ENCODE measurements around the gene STX12.

Gene STX12

DNA sequence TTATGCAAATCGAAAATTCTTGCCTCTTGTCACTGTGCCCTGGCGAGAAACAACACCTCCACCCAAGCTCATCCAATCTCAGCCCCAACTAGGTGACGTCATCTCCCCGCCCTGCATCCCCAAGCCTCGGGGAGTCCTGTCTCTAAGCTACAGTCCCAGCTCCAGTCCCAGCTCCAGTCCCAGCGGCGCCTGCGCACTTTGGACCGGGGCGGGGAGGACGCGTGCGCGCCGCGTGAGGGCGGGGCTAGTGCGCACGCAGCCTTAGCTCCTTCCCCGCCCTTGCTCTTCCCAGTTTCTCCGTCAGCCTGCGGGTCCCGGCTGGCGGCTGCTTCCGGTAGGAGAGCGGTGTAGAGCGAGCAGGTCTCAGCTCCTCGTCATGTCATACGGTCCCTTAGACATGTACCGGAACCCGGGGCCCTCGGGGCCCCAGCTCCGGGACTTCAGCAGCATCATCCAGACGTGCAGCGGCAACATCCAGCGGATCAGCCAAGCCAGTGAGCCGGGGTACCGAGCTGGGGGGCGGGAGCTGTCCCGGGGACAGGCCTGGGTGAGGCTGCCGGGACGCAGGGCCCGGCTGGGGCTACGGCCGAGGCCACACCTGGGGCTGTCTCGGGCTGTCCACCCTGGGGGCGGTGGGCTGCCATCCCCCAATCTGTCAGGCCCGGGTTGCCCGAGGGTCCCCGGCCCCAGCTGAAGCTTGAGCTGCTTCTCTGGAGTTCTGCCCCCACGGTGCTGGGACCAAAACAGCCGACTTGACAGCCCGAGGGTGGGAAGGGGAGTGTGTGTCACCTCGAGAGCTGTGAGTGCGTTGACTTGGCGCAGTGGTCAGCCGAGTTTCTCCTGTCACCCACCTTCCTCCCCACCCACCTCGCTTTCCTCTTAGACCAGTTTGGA lies at the start of gene STX12:
Gene STX12 (plus strand): TSS at position 288 of the 894 bp plus-strand sequence. CDS start 89 bp downstream, at position 377.
- DNase-seq (ENCODE audit: low read depth in 1 of 2, low spot score in 1 of 2) = peak; percentile 96 to 97

DNA sequence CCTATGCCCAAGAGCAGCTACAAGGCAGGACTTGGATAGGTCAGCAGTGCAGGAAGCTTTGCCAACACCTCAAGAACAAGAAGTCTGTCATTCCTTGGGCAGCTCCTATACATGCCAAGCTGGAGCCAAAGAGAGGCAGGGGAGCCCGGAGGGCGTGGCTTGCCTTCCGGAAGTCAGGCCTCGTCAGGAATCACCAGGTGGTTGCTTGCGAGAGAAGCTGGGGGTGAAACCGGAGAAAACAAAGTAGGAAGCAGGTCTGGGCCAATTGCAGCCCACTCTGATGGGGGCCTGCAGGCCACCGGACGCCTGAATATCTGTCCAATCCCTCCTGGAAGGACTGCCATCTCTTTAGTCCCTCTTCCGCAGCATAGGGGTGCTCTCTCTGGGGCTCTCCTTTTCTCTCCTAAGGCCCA lies 48.1 kb upstream of the STX12 start:
- no peak for DNase-seq (ENCODE audit: low read depth in 1 of 2, low spot score in 1 of 2)

DNA sequence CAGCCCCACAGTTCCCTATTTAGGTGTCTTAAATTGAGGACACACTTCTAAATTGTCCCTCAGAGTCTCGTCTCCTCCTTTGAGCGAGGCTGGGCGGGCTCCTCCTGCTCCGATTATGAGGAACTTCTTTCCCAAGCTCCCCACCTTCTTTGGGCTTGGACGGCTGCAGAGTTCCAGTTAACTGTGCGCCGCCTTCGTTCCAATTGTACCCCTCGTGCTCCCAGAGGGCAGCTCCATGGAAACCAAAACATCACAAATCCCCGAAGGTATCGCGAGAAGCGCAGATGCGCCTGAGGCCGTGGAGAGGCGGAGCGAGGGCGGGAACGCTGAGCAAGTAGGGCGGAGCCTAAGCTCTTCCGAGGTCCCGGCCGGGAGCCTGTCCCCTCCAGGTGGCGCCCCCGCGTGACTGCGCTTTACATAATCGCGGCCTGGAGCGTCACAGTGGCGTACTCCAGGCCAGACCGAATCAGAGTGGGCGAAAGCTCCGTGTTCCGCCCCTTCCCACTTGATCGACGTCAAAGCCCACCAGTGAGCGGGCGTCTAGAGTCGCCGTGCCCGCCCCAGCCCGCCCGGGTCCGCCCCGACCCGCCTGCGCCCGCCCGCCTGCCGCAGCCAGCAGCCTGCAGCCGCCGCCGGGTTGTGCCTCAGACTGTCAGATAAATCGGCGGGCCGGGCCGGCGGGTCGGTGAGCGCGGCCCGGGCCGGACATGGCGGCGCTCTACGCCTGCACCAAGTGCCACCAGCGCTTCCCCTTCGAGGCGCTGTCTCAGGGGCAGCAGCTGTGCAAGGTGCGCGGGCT lies 47.4 kb upstream of the STX12 start, which contains the start of gene FAM76A:
Gene FAM76A (plus strand): TSS at position 588 of the 799 bp plus-strand sequence. CDS start 120 bp downstream, at position 708.
- peak; percentile 99 for DNase-seq (ENCODE audit: low read depth in 1 of 2, low spot score in 1 of 2)

DNA sequence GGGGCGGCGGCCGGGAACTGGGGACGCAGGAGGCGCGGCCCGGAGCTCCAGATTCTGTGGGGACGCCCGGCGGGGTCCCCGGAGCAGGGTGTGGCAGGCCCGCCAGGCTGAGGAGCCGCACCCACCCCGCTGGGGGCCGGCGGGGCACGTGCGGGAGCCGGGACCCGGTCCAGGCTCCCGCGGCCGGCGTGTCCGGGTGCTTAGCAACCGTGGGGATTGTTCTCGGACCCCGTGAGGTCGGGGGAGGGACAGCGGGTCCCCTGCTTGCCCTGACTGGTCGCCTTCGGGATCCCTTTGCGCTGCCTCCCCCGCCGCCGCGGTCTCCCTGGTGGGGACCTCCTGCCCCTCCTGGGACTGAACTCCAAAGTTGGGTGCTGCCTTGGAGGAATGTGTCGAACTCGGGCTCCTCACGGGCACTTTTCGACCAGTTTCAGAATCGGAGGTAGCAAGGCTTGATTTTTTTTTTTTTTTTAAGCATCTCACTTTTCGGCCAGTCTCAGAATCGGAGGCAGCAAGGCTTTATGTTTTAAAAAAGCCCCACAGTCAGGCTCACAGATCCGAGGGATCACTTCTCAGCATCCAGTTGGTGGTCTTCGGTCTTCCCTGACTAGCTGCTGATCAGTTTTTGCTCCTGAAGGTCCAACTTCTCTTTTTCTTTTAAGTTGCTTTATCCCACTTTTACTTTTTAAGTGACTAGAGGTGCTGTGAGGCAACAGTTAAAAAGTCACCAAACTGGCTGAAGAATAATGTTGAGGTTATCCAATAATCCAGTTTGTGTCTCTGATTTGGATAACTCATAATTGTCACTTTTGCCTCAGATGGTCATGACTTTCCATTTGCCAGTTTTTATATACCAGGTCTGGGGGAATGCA lies 46.6 kb upstream of the STX12 start:
- DNase-seq (ENCODE audit: low read depth in 1 of 2, low spot score in 1 of 2) = peak in 1 of 2 donors; percentile 12

DNA sequence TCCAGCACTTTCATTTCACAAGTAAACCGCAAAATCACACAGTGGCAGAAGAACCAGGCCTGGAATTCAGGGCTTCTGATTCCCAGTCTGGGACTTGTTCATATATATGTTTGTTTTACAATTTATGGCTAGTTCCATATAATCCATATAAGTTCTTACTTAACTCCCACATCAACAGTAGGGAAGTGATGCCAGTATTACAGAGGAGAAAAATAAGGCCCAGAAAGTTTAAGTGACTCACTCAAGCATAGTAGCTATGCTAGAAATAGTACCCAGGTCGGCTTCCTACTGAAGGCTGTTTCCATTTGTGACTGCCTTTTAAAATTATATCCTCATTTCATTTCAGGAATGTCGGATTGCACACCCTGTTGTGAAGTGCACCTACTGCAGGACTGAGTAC lies 45.9 kb upstream of the STX12 start:
- no peak for DNase-seq (ENCODE audit: low read depth in 1 of 2, low spot score in 1 of 2)

DNA sequence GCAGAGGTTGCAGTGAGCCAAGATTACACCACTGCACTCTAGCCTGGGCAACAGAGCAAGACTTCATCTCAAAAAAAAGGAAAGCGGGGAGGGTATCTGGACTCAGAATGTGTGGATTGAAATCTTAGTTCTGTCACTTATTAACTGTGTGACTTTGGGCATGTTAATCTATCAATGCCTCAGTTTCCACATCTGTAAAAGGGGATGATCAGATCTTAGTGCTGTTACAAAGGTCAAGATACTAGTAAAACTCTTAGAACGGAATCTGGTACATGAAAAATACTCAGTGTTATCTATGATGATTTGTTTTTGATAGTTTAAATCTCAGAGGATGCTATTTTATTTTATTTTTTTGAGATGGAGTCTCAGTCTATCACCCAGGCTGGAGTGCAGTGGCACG lies 36.8 kb upstream of the STX12 start:
- DNase-seq (ENCODE audit: low read depth in 1 of 2, low spot score in 1 of 2) = no peak

DNA sequence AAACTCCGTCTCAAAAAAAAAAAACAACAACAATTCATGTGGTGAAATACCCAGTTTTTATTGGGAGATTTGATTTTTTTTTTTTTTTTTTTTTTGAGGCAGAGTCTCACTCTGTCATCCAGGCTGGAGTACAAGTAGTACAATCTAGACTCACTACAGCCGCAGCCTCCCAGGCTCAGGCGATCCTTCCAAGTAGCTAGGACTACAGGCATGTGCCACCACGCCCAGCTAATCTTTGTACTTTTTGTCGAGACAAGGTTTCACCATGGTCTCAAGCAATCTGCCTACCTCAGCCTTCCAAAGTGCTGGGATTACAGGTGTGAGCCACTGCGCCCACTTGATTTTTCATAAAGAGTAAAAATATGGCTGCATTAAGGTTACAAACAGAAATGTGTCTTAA lies 31.9 kb upstream of the STX12 start:
- no peak for DNase-seq (ENCODE audit: low read depth in 1 of 2, low spot score in 1 of 2)

DNA sequence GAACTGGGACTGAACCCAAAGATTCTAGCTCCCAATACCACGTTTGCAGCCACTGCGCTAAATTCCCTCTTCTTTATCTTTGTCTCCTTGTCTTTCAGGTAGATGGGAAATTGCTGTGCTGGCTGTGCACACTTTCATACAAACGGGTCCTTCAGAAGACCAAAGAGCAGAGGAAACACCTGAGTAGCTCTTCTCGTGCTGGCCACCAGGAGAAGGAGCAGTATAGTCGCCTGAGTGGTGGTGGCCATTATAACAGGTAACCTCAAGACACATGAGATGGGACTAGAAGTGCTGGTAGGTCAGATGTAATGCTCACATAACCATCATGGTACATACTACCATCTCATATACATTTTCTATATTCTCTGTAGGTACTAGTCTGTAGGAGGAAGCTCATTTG lies 28.5 kb upstream of the STX12 start:
- DNase-seq (ENCODE audit: low read depth in 1 of 2, low spot score in 1 of 2) = no peak

DNA sequence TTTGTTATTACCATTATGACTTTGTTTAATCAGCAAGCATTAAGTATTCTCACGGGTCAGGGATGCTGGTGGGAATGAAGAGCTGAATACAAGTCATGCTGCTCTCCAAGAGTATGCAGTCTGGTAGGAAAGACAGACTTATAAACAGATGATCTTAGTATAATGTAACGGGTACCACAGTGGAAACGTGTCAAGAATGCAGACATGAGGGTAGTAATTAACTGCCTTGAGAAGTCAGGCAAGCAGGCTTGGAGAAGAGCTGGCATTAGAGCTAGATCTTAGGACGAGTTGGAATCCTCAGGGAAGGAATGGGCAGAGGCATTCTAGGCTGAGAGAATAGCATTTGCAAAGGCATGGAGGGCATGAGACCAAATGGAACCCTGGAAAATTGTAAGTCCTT lies 27.6 kb upstream of the STX12 start:
- no peak for DNase-seq (ENCODE audit: low read depth in 1 of 2, low spot score in 1 of 2)

DNA sequence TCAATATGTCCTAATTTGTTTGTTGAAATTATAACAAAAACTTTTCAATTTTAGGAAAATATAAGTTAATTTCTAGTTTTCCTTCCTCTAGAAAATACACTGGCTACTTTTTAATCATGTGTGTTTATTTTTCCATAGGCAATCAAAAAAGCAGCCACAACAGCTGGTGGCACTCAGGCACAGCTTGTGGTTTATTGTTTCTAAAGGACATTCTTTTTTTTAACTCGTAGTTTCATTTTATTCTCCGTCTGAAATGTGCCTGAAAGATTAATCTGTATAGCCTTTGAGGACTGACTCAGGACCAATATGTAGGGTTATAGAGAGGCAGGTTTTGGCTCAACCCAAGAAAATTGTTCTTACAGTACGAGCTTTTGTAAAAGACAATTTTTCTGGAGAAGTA lies 20.7 kb upstream of the STX12 start:
- DNase-seq (ENCODE audit: low read depth in 1 of 2, low spot score in 1 of 2) = no peak

DNA sequence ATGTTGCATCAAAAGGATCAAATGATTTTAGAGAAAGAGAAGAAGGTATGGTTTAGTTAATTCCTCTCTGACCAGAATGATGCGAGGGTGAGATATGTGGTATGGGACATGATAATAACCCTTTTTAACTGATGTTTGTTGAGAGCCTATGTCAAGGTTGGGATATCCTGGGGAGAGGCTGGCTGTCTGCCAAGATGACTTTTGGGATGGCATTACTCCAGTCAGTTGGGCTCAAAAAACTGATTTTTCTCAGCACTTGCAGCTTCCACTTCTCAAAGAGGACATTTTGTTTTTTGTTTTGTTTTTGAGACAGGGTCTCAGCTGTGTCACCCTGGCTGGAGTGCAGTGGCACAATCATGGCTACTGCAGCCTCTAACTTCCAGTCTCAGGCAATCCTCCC lies 17.7 kb upstream of the STX12 start:
- DNase-seq (ENCODE audit: low read depth in 1 of 2, low spot score in 1 of 2) = no peak

DNA sequence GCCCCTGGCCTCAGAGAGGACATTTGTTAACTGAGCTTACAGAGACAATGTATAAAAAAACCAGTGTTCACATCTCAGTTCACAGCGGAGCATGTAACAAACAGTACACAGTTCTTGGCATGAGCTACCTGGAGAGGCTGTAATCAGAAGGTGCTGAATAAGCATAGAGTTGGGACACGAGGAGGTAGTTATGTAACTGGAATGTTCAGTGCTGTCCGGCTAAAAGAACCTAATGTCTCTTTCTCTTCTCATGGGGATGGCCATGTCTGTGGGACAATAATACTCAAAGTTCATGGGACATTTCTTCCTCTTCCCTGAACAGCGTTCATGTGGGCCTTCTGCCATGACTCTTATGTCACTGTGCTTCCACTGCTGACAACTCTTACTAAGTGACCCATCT lies 17.2 kb upstream of the STX12 start:
- DNase-seq (ENCODE audit: low read depth in 1 of 2, low spot score in 1 of 2) = no peak

DNA sequence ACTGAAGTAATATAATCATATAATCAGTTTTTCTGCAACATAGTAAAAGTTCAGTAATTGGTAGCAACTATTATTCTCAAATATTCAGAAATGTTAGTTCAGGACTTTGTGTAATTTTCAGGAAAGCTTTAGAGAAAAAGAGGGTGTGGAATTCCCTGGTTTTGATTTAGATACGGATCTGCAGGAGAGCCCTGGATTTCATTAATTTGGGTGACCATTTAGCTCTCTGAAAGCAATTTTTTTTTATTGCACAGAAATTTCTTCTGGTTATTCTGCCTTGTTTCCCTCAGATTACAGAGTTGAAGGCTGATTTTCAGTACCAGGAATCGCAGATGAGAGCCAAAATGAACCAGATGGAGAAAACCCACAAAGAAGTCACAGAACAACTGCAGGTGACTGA lies 13.8 kb upstream of the STX12 start:
- no peak for DNase-seq (ENCODE audit: low read depth in 1 of 2, low spot score in 1 of 2)

DNA sequence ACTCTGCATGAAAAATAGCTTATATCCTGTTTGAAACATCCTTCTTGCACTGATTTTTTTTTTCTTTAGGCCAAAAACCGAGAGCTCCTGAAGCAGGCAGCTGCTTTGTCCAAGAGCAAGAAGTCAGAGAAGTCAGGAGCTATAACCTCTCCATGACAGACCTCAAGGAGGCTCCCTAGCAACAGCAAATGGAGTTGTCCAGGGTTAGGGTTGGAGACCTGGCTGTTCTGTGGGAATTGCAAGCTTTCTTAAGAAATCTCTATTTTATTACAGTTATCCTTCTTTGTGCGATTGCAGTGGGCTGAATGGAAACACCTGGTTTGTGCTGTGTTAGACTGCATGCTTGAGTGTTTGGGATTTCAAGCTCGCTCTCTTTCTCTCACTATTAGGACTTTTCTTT lies 12.6 kb upstream of the STX12 start:
- DNase-seq (ENCODE audit: low read depth in 1 of 2, low spot score in 1 of 2) = no peak

DNA sequence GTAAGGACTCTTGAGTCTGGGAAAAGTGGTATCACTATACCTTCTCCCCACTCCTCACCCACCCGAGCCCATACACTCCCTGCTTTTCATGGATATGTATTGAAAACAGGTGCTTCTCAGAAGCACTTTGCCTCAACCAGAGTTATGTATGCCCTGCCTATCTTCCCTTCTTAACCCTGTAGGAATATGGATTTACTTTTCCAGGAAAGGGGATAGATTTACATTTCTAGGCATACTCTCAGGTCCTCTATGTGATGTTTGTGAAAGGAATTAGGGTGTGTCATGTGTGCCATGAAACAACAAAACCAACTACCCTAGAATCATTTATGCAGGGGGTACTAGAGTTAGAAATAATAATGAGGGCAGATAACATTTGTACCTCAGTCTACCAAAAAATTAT lies 11.0 kb upstream of the STX12 start:
- DNase-seq (ENCODE audit: low read depth in 1 of 2, low spot score in 1 of 2) = no peak

DNA sequence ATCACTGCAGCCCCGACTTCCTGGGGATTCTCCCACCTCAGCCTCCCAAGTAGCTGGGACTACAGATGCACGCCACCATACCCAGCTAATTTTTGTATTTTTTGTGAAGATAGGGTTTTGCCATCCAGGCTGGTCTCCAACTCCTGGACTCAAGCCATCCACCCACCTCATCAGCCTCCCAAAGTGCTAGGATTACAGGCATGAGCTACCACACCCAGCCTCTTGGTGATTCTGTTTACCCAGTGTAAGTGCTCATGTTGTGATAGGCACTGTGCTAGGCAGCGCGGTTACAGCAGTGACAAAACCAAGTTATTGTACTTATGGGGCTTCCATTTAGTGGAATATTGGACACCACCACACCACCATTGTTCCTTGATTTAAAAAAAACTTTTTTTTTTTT lies 9.7 kb upstream of the STX12 start:
- no peak for DNase-seq (ENCODE audit: low read depth in 1 of 2, low spot score in 1 of 2)

DNA sequence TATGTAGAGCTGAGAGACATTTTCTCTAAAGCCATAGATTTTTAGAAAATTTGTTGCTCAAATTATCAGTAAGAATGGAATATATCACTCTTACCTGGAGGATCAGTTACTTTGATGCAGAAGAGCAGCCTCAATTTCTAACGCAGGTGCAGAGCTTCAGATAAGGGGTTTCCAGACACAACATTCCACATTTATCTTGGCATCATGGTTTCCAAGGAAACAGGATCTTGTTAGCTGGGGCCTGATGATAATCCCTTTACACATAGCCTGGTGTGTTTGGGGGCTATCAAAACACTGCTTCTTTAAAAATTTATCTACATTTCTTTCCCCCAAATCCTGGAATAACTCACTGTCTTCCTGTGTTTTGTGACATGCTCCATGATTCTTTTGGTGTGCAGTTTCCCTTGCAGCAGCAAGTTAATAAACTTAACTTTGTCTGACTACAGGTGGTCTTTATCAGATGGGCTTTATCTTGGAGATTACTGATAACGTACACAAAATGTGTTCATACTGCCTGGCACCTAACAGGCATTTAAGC lies 2.7 kb upstream of the STX12 start:
- DNase-seq (ENCODE audit: low read depth in 1 of 2, low spot score in 1 of 2) = no peak

DNA sequence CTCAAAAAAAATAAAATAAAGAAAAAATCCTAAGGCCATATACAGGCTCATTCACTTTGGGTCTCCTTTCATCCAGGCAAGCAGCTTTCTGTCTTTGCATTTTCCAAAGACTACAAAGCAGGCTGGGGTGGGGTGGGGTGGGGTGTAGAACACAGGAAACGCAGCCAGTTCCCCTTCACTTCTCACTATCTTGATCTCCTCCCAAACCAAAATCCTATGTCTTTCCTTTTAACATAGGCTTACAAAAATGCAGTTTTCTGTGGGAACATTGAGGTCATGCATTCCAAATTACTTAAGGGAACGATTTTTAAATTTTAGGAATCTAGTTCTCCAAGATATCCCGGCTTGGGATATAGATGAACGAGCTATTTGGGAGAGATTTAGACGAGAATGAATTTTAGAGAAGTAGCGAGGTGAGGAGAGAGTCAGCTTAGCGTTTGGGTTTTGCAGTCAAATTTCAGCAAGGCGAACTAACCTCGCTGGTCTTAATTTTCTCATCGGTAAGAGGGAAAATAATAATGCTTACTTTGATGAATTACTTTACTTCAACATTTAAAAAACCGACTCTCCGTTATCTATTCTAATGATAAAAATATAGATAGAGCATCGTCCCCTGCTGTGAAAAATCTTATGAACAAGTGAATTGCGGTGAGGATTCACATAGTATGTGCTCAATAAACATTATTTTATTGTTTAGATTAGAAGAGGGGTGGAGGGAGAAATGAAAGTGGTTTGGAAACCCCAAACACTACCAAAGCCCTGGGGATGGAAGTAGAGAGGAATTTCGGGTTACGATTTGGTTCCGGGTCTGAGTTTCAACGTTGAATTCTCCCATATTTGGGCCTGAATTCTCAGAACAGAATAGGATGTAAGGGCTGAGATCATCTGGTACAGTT lies 735 bp upstream of the STX12 start:
- DNase-seq (ENCODE audit: low read depth in 1 of 2, low spot score in 1 of 2) = no peak

DNA sequence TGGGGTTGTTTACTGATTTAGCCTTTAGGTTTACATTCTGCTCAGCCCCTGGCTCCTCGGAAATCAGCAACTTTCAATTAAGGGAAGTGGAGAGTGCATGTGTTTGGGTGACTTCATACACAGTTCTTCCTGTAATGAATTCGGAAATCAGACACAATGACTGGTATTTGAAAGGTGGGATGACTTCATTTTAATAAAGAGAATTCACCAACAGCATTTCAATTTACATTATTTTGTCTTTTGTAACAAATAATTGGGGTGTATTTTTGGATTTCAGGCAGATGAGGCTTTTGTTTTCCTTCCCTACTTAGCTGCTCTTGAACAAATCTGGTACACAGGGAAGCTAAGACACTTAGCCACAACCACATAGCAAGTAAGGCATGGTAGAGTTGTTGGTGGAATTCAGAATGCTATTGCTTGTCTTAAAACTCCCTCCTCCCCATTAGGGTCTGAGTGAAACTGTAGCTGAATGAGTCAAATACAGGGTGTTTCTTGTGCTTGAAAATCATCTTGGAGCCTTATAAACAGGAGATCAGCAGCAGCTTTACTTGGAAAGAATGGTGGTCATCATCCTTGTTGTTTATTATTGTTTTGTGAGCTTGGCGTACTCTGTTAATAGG lies 917 bp downstream of the STX12 start:
- no peak for DNase-seq (ENCODE audit: low read depth in 1 of 2, low spot score in 1 of 2)

Data from stimulated activated CD4-positive, alpha-beta T cell treated with anti-CD3 and anti-CD28 coated beads, Interleukin-15, amount 100 ng/mL, for 1 hour (primary cell).